ENCODE measurements around the gene ACLY. TPM values are rescaled to one million over a fixed set of nuclear protein-coding genes. Genes with fewer than 3 reads are reported as not detected.

The ACLY gene
- total and polyA plus RNA-seq, 2 of the 13 experiments (the other 11 are each of a cell fraction or from before 2014, with no cell fraction given), result 111 to 218 TPM

- TF ChIP-seq ZBTB4 (CRISPR knock-in tag; IDR thresholded peaks at IDR 0.05; ENCODE audit: borderline replicate concordance) (peak; percentile 79; the same call in 1 of the 2 replicates), KDM6A (CRISPR knock-in tag; IDR thresholded peaks at IDR 0.05; ENCODE audit: low read depth) (no peak), ZNF556 (CRISPR knock-in tag; IDR thresholded peaks at IDR 0.05; ENCODE audit: borderline replicate concordance) (peak; percentile 15; the same call in 1 of the 2 replicates), PRPF4 (IDR thresholded peaks at IDR 0.05; ENCODE audit: low read depth, low read length, poor library complexity, severe bottlenecking) (no peak), SKI (IDR thresholded peaks at IDR 0.05; ENCODE audit: partially characterized antibody) (peak; percentile 20), CENPX (CRISPR knock-in tag; IDR thresholded peaks at IDR 0.05) (no peak), KAT7 (CRISPR knock-in tag; IDR thresholded peaks at IDR 0.05; ENCODE audit: borderline replicate concordance) (no peak), NKX3-1 (CRISPR knock-in tag; IDR thresholded peaks at IDR 0.05) (no peak), NCOR1 (IDR thresholded peaks at IDR 0.05; ENCODE audit: borderline replicate concordance, low read length) (no peak), MTF2 (CRISPR knock-in tag; IDR thresholded peaks at IDR 0.05; ENCODE audit: borderline replicate concordance) (no peak), ZNF138 (CRISPR knock-in tag; IDR thresholded peaks at IDR 0.05; ENCODE audit: low read depth) (0 out of 2 replicates have a peak, but pooled peaks have one; percentile 76), DBP (CRISPR knock-in tag; IDR thresholded peaks at IDR 0.05; ENCODE audit: not compliant biosample characterization) (no peak), REL (CRISPR knock-in tag; conservative IDR thresholded peaks at IDR 0.05) (no peak), ZNF7 (CRISPR knock-in tag; IDR thresholded peaks at IDR 0.05) (no peak), MTA3 (CRISPR knock-in tag; IDR thresholded peaks at IDR 0.05) (no peak), PAXIP1 (CRISPR knock-in tag; conservative IDR thresholded peaks at IDR 0.05) (peak; percentile 44; the same call in 1 of the 2 replicates), ZNF326 (CRISPR knock-in tag; IDR thresholded peaks at IDR 0.05; ENCODE audit: borderline replicate concordance) (no peak), ZFP41 (CRISPR knock-in tag; IDR thresholded peaks at IDR 0.05; ENCODE audit: borderline replicate concordance) (peak; percentile 60; the same call in 1 of the 2 replicates), ZNF143 (CRISPR knock-in tag; IDR thresholded peaks at IDR 0.05) (no peak), MIER2 (CRISPR knock-in tag; IDR thresholded peaks at IDR 0.05) (peak; percentile 52; the same call in 1 of the 2 replicates), NFATC3 (CRISPR knock-in tag; IDR thresholded peaks at IDR 0.05) (no peak), KDM5B (CRISPR knock-in tag; IDR thresholded peaks at IDR 0.05; ENCODE audit: borderline replicate concordance) (peak; percentile 75; the same call in 1 of the 2 replicates), GATAD2A (CRISPR knock-in tag; IDR thresholded peaks at IDR 0.05) (no peak), SMAD9 (CRISPR knock-in tag; IDR thresholded peaks at IDR 0.05) (no peak)
Observed at GRCh38 chr17:41919165-41919817, 540 bp upstream of the ACLY start (continued).

All from HepG2 (cell line).